AG04449 (cell line): Measurements from ENCODE around the gene GDF15.

Experiments
- CTCF ChIA-PET: fragments of 350-600 bp; formaldehyde crosslinking; extraction: SDS; loops from one replicate; lab custom pipeline; 2021; ENCODE audit warnings: antibody characterized with exemption; lab: Yijun Ruan, JAX
- POLR2A ChIA-PET: fragments of 400-600, 350-600 bp; formaldehyde crosslinking; extraction: SDS; loops from one replicate; lab custom pipeline; 2020; ENCODE audit warnings: antibody characterized with exemption, inconsistent platforms; lab: Yijun Ruan, JAX
- DNase-seq: peaks from one replicate; pipeline ENCODE4 v3.0.0-alpha.2; 2010; ENCODE audit warnings: low read depth, low spot score
- H3K4me3 ChIP-seq: 2 replicates; pipeline ENCODE4 v1.5.1; 2011; ENCODE audit warnings: low read depth, mild to moderate bottlenecking, control low read depth, low read length
- TF ChIP-seq, protein P1 (sequence below): IDR thresholded peaks from one replicate; pipeline ENCODE4 v1.5.1; 2011; ENCODE audit warnings: mild to moderate bottlenecking, moderate library complexity, low read length, control low read depth, inconsistent platforms; ENCODE audit not compliant: insufficient read depth; ENCODE audit errors: missing control alignments

Gene GDF15

DNA sequence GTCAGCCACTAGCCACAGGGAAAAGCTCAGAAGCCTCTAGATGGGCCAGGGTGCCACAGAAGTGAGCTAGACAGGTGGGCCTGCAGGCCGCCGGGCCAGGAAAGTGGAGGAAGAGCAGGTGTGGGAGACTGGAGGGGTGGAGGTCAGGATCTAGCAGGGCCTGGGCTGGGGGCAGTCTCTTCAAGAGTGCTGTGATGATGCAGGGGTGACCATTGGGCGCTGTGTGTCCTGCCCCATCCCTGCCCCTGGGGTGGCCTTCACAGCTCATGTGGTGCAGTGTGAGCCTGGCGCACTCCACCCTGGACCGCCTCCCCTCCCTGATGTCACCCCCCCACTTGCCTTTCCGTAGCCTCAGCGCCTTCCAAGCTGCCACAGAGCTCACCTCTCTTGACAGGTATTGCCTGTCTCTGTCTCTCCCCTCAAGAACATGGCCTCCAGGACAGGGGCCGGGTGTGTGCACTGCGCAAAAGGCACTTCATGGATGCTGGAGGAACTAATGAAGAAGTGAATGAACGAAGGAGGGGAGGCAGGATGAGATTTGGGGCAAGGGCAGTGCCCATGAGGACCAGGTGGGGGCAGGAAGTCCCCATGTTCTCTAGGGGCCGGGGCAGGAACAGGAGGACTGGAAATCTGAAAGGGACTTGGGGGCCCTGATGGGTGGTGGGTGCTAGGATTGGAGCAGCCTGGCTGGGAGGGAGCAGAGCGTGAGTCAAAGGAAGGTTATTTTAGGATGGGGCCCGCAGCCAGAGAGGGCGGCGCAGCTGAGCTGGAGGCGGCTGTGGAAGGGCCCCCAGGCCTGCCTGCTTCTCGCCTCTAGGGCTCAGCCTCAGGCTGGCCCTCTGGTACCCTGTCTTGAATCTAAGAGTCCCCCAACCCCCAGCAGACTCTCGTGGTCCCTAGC lies 39.8 kb downstream of the GDF15 start:
- no peak for DNase-seq
- H3K4me3 ChIP-seq = no peak overlapping the region
- CTCF ChIA-PET = interaction anchor here (0.6 to 2.0 kb wide), 7 partner anchors 8 to 422 kb away, joined by 3 to 6 read pairs (median 3); no protein-coding TSS in a partner anchor
- TF ChIP-seq, protein P1, sequence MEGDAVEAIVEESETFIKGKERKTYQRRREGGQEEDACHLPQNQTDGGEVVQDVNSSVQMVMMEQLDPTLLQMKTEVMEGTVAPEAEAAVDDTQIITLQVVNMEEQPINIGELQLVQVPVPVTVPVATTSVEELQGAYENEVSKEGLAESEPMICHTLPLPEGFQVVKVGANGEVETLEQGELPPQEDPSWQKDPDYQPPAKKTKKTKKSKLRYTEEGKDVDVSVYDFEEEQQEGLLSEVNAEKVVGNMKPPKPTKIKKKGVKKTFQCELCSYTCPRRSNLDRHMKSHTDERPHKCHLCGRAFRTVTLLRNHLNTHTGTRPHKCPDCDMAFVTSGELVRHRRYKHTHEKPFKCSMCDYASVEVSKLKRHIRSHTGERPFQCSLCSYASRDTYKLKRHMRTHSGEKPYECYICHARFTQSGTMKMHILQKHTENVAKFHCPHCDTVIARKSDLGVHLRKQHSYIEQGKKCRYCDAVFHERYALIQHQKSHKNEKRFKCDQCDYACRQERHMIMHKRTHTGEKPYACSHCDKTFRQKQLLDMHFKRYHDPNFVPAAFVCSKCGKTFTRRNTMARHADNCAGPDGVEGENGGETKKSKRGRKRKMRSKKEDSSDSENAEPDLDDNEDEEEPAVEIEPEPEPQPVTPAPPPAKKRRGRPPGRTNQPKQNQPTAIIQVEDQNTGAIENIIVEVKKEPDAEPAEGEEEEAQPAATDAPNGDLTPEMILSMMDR = peak; percentile 23
- POLR2A ChIA-PET = interaction anchor here (0.6 to 1.0 kb wide), 2 partner anchors 9 to 10 kb away, joined by 3 read pairs; no protein-coding TSS in a partner anchor

DNA sequence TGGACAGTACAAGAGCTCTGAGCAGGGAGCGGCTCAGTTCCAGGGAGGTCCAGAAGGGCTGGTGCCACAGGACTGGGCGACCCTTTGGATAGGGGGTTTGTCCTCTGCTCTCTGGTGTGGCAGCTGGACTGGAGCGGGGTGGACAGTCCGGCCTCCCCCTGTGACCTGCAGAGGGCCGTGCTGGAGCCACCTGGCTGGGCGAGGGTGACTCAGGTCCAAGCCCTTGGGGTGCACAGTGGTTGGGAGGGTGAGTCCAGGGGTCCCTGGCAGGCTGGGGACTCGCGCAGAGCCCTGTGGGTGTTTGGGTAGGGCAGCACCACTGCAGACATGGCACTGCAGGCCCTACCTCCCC lies 40.4 kb downstream of the GDF15 start:
- CTCF ChIA-PET = interaction anchor here (1.6 kb wide), 2 partner anchors 9 to 25 kb away, joined by 3 to 6 read pairs; no protein-coding TSS in a partner anchor
- POLR2A ChIA-PET = no interaction called here

DNA sequence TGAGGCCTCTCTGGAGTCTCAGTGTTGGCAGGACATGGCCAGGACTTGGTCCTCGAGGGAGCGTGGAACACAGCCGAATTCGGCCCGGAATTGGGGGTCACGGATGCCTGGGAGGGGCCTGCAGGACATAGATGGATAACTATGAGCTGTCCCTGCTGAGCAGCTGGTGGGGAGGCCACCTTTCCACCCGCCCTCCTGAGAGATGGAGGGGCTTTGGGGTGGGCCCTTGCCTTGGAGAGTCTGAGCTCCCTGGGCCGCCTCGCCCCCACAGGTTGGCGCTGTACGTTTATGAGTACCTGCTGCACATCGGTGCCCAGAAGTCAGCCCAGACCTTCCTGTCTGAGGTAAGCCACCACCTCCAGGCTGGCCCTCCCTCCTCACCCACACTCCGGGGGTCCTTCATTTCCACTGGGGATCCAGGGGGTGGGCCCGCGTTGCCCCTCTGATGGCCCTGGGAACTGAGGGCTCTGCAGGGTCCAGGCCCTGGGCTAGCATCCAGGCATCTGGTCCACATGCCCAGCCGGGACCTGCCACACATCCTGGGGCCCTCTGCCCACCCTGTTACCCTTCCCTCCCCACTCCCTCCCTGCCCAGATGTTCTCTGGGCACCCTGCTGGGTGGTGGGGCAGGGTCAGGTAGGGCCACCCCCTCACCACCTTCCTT lies 41.3 kb downstream of the GDF15 start:
- ChIA-PET POLR2A (interaction anchor here (0.9 kb wide), 1 partner anchor 10 kb away, joined by 3 read pairs; no protein-coding TSS in a partner anchor), CTCF (interaction anchor here (1.0 to 1.6 kb wide), 2 partner anchors 10 to 34 kb away, joined by 3 read pairs; no protein-coding TSS in a partner anchor)
- TF ChIP-seq, protein P1 = no peak
- no peak for DNase-seq
- no peak overlapping the region for H3K4me3 ChIP-seq

More for the DNA sequence above, 40.4 kb downstream of the GDF15 start:
- H3K4me3 ChIP-seq = no peak overlapping the region; the same call in 1 of the 2 replicates
- DNase-seq = no peak
- TF ChIP-seq, protein P1 = no peak

DNA sequence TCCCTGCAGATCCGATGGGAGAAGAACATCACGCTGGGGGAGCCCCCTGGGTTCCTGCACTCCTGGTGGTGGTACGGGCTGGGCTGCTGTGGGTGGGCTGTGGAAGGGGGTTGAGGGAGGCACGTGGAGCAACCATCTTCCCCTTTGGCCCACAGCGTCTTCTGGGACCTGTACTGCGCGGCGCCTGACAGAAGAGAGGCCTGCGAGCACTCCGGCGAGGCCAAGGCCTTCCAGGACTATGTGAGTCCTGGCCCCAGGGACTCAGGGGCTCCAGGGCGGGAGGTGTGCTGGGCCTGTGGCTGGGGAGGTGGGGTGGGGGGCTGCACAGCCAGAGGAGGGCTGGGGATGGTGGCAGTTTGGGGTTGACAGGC lies 41.8 kb downstream of the GDF15 start:
- no peak overlapping the region for H3K4me3 ChIP-seq
- ChIA-PET CTCF (interaction anchor here (1.0 to 1.2 kb wide), 2 partner anchors 17 to 34 kb away, joined by 3 to 6 read pairs; no protein-coding TSS in a partner anchor), POLR2A (no interaction called here)

DNA sequence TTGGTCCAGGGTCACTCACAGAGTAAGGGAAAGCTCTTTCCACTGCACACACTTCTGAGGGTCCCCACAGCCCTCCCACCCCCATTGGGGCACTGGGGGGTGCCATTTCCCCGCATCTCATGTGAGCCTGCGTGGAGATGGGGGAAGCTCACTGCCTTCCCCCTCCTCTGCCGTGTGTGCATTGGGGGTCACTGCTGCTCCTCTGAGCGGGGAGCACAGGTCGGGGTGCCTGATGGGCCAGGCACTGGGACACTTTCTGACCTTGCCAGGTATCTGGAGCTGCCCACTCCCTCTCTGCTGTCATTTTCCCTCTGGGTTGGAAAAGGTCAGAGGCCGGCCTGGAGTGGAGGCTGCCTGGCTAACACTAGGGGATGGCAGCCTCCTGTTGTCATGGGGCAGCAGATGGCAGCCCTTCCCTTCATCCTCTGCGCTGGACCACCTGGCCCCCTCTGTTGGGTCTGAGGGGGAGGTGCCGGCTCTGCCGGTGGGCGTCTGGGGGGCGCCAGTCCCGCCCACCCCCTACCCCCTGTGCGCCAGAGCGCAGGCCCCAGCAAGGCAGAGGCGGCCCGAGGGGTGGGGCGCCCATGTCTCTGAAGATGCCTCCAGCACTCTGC lies 42.3 kb downstream of the GDF15 start:
- TF ChIP-seq, protein P1 = no peak
- ChIA-PET CTCF (interaction anchor here (1.0 to 1.3 kb wide), 4 partner anchors 8 to 17 kb away, joined by 3 to 6 read pairs (median 4); partner anchors contain the start of gene SSBP4), POLR2A (interaction anchor here (1.0 kb wide), 1 partner anchor 9 kb away, joined by 3 read pairs; the partner anchor contains the start of gene SSBP4)
- no peak overlapping the region for H3K4me3 ChIP-seq
- no peak for DNase-seq

More for the DNA sequence above, 41.8 kb downstream of the GDF15 start:
- TF ChIP-seq, protein P1 = no peak
- DNase-seq = no peak
